CD4-positive, alpha-beta T cell treated with Interleukin-10 for 1 hour (primary cell): ENCODE data around the gene SETDB2.
A peak's percentile ranks its signal among the peaks of the same experiment; 100 is the strongest.

Source experiments
- DNase-seq: peaks from one replicate; pipeline ENCODE4 v3.0.0-alpha.2; 2020

The SETDB2 gene

GRCh38 chr13:49429121-49429520 lies 15.0 kb upstream of the SETDB2 start:
- no peak for DNase-seq

DNA sequence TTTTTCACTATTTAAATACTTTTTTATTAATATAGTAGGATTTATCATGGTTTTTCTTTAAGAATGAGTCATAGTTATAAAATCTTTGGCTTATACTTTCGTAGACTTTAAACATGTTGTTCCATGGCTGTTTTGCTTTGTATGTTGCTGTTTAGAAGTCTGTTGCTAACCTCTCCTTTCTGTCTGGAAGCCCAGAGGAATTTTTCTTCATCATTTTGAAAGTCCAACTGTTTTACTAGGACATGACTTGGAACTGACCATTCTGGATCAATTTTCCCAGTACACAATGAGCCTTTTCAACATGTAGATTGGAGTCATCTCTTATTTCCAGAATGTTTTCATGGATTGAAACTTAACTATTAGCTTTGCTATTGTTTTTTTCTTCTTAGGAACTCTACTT lies 8.1 kb upstream of the SETDB2 start:
- DNase-seq, result no peak

- DNase-seq, result no peak
Measured at GRCh38 chr13:49436890-49437289, 7.2 kb upstream of the SETDB2 start.

GRCh38 chr13:49437705-49438104 lies 6.4 kb upstream of the SETDB2 start:
- no peak for DNase-seq

DNA sequence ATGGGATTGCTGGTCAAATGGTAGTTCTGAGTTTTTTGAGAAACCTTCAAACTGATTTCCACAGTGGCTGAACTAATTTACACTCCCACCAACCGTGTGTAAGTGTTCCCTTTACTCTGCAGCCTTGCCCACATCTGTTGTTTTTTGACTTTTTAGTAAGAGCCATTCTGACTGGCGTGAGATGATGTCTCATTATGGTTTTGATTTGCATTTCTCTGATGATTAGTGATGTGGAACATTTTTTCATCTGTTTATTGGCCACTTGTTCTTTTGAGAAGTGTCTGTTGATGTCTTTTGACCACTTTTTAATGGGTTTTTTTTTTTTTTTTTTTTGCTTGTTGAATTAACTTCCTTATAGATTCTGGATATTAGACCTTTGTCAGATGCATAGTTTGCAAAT lies 4.5 kb upstream of the SETDB2 start:
- DNase-seq, result no peak

GRCh38 chr13:49441312-49441711 lies 2.8 kb upstream of the SETDB2 start:
- no peak for DNase-seq

GRCh38 chr13:49441846-49442245 lies 2.2 kb upstream of the SETDB2 start:
- DNase-seq, result no peak

DNA sequence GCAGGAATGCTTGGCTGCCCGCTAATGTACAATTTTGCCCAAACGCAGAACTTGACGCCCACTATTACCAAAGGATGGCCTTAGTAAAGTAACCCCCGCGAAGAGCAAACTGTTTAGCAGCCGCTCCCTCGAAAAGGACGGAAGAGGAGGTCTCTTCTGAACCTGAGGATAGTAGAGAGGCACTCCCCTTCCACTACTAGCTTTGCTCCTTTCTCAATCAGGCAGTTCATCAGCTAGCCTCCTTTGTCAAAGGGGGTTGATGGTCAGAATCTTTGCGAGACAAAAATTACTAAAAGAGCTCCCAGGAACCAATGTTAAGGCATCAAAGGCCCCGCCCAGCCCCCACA lies 744 bp upstream of the SETDB2 start:
- no peak for DNase-seq

DNA sequence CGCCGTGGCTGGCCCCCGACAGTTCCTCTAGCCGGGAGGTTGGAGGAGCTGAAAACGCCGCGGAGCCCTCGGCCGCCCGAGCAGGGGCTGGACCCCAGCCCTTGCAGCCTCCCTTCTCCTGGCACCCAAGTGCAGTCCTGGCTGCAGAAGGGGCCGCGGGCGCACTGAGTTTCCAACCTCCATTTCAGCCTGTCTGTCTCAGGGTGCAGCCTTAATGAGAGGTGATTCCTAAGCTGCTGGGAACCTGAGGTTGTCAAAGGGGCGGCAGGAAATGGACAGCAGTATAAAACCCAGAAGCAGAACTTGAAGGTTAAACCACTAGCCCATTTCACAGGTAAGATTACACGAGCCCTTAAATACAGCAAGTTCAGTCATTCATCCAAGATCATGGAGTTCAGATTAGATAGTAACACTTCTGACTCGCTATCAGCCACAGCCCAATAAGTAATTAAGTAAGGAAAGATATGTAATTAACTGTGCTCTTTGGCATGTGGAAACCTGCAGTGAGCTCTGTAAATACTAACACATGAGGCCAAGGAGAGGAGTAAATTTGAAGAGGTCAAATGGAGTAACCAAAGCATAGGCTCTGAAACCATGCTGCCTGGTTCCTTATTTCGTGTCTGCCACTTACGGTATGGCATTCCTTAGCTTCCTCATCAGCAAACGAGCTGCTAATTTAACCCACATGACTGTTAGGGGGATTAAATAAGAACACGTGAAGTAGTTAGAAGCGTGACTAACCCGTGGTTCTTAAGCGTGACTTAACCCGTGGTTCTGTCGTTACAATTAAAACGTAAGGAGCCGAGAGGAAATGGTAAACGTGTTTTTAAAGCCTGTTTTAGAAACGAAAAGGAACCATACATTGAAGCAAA lies 686 bp downstream of the SETDB2 start:
- peak; percentile 66 for DNase-seq

GRCh38 chr13:49446473-49446872 lies 2.4 kb downstream of the SETDB2 start:
- no peak for DNase-seq

DNA sequence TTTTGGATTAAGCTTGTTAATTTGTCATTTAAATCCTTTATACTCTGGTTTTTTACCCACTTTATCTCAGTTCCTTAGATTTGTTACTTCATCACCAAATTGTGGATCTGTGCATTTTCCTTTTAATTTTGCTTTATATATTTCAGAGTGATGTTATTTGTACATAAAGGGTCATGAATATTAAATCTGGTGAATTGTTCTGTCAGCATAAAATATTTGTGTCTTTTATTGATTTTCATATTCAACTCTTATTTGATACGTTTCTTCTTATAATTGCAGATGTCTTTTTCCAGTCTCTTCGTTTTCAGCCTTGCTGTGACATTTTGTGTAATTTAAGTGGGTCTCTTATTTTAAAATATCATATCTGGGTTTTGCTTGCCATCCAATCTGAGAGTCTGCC lies 4.7 kb downstream of the SETDB2 start:
- no peak for DNase-seq

DNA sequence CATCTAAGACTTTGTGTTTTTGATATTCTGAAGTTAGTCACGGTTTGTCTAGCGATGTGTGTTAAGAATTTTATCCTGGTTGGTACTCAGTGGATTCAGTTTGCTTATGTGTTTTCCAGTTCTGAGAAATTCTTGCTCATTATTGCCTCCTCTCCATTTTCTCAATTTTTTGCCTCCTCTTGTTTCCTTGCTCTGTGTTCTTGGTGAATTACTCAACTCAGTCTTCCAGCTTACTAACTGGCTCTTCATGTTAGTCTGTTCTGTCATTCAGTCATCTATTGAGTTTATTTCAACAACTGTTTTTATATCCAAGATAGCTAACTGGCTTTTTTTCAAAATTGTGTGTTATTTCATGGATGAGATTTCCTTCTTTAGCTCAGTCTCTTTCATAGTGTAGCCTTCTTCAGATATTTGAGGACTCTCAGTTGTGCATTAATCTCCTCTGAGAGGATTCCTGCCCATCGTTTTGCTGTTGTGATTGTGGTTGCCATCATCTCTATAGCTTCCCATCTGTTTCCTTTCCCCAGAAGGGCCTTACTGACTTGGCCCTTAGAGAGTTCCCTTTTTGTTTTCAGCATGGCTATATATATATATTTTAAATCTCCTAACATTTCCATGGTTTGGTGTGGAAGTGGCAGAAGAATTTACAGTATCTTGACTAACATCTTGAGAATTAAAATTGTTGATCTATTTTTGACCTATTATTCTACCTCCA lies 6.2 kb downstream of the SETDB2 start:
- DNase-seq, result no peak

- DNase-seq, result no peak
Measured at GRCh38 chr13:49452725-49453457, 8.8 kb downstream of the SETDB2 start.

GRCh38 chr13:49453465-49453864 lies 9.4 kb downstream of the SETDB2 start:
- DNase-seq, result no peak

- DNase-seq, result peak; percentile 42
Measured at GRCh38 chr13:49454388-49455006, 10.4 kb downstream of the SETDB2 start.

DNA sequence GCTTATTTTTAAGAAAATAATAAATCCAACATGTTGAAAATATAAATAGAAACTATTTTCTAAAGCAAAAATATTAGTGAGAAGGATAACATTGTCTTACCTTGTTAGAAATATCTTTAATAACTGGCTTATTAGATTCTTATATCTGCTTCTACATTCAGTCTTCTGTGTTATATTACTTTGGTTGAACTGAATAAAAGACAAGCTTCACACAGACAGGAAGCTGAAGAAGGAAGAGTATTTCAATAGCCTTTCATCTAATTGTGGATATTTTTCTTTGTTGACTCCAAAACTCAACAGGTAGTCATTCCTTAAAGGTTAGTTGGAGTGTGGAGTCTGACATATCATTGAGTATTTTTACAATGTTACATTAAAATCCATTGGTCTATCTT lies 10.9 kb downstream of the SETDB2 start:
- no peak for DNase-seq

DNA sequence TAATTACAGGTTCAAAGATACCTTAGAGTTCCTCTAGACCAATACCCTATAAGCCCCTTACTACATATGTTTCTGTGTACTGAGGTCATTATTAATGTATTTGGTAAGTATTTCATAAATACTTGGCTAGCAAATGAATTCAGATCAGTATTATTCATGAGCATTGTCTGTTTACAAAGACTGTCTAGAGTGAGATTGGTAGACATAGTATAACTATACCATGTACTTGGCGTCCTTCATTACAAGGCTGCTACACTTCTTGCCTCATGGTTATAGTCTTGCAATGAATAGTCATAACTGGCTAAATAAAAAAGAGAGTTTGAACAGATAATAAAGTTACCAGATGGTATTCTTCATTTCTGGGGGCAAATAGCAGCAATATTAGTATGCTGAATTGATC lies 12.1 kb downstream of the SETDB2 start:
- DNase-seq, result no peak

DNA sequence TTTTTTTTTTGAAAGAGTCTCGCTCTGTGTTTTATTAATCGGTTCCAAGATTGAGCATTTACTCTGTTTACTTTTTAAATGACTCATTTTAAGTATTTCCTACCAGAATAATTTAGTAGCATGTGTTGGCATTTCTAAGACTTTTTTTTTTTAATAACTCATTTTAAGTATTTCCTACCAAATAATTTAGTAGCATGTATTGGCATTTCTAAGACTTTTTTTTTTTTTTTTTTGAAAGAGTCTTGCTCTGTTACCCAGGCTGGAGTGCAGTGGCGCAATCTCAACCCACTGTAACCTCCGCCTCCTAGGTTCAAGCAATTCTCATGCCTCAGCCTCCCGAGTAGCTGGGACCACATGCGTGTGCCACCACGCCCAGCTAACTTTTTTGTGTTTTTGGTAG lies 13.1 kb downstream of the SETDB2 start:
- no peak for DNase-seq

DNA sequence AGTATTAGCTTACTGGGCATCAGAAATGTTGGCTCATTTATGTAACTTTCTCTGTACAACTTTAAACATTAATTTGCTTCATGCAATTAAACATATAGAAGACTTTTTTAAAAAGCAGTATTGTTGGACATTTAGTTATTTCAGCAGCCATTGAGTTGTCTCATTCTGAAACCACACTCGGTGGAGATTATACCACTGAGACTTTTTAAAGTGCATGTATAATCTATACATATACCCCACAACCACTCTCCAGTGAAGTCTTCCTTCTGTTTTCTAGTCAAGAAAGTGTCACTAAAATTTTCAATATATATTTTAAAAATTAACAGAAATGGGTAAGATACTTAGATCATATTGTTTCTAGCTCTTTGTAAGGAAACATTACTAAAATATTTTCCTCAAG lies 15.5 kb downstream of the SETDB2 start:
- no peak for DNase-seq

- no peak for DNase-seq
Measured at GRCh38 chr13:49464085-49464484, 20.0 kb downstream of the SETDB2 start.

DNA sequence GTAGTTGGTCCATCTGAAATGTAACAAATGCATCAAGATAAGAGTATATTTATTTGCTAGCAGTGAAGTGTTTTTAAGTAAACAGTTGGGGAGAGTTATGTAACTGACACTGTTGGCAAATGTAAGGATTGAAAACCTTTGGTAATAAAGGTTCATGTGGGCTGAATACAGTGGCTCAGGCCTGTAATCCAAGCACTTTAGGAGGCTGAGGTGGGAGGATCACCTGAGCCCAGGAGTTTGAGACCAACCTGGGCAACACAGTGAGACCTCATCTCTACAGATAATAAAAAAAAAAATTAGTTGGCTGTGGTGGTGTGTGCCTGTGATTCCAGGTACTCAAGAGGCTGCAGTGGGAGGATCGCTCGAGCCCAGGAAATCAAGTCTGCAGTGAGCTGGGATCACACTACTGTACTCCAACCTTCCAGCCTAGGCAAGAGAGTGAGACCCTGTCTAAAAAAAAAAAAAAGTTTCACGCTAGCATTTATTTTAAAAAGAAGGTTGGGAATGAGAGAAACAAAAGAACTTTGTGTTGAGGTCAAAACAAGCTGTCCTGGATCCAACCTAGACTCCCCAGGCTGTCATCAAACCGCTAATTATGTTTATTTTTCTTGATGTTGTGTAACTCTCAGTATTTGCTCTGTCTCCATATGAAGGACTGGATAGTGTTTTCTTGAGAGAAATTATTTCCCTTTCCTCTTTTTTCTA lies 20.7 kb downstream of the SETDB2 start:
- no peak for DNase-seq

GRCh38 chr13:49466292-49466838 lies 22.3 kb downstream of the SETDB2 start:
- DNase-seq, result no peak
